GM19463 (cell line): ENCODE data around the gene EIF3A.
"Not testable (repeated sequence)": the region's sequence is repeated elsewhere in the genome, so short reads cannot be mapped to it uniquely, and the experiment has no call there.

Experiments
- ATAC-seq: cut with Tn5 transposase; IDR thresholded peaks from one replicate; pipeline ENCODE4 v1.9.1; 2021; ENCODE audit warnings: mild to moderate bottlenecking, moderate library complexity; ENCODE audit not compliant: unreplicated experiment

The EIF3A gene, protein sequence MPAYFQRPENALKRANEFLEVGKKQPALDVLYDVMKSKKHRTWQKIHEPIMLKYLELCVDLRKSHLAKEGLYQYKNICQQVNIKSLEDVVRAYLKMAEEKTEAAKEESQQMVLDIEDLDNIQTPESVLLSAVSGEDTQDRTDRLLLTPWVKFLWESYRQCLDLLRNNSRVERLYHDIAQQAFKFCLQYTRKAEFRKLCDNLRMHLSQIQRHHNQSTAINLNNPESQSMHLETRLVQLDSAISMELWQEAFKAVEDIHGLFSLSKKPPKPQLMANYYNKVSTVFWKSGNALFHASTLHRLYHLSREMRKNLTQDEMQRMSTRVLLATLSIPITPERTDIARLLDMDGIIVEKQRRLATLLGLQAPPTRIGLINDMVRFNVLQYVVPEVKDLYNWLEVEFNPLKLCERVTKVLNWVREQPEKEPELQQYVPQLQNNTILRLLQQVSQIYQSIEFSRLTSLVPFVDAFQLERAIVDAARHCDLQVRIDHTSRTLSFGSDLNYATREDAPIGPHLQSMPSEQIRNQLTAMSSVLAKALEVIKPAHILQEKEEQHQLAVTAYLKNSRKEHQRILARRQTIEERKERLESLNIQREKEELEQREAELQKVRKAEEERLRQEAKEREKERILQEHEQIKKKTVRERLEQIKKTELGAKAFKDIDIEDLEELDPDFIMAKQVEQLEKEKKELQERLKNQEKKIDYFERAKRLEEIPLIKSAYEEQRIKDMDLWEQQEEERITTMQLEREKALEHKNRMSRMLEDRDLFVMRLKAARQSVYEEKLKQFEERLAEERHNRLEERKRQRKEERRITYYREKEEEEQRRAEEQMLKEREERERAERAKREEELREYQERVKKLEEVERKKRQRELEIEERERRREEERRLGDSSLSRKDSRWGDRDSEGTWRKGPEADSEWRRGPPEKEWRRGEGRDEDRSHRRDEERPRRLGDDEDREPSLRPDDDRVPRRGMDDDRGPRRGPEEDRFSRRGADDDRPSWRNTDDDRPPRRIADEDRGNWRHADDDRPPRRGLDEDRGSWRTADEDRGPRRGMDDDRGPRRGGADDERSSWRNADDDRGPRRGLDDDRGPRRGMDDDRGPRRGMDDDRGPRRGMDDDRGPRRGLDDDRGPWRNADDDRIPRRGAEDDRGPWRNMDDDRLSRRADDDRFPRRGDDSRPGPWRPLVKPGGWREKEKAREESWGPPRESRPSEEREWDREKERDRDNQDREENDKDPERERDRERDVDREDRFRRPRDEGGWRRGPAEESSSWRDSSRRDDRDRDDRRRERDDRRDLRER (N-terminal part only)

DNA sequence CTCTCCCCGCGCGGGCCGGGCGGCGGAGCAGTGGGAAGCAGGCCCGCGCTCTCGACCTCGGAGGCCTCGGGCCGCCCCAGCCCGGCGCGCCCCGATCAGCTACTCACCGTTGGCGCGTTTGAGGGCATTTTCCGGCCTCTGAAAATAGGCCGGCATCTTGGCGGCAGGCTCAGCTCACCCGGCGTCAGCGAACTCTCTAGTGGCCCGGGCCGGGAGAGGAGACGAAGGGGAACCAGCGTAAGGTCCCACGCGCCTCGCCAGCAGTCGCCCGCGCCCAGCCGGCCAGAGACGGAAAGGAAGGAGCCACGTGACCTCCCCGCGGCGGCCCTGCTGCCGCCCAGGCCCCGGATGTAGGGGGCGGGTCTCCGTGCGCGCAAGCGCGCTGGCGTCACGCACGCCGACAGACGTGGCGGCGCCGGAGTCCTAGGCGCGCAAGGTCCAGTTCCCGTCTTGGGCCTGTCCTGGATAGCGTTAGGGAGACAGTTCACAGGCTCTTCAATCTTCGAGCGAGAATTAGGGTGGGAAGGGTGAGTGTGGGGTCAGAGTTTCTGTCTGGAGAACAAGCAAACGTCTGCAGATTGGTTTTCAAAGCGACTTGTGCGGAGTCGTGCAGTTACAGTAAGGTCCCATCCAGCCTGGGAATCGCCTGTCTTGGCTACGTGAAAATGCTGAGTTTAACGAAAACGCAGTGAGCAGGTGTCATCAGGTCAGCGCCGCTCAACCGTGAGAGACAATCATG, at the start of gene EIF3A:
Gene EIF3A (minus strand): TSS at position 297 of the 739 bp plus-strand sequence. CDS start 141 bp downstream, at position 156.
- ATAC-seq, result peak; percentile 79

DNA sequence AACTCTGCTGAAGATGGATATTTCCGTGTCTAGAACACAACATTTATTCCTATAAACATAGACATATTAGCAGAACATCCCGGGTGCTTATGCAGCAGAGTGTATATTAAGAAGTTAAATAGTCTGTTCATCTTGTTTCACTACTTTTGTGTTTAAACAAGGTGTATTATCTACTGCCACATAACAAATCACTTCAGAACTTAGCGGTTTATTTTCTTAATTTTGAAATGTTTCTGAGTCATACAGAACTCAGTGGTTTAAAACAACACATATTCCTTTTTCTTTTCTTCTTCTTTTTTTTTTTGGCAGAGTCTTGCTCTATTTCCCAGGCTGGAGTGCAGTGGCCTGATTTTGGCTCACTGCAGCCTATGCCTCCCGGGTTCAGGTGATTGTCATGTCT, 49.1 kb upstream of the EIF3A start:
- ATAC-seq, result no peak

DNA sequence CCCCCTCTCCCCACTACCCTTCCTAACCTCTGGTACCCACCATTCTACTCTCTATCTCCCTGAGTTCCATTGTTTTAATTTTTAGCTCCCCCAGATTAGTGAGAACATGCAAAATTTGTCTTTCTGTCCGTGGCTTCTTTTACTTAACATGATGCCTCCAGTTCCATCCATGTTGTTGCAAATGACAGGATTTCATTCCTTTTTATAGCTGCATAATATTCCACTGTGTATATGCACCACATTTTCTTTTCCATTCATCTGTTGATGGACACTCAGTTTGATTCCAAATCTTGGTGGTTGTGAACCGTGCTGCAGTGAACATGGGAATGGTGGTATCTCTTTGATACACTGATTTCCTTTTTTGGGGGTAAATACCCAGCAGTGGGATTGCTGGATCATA, 45.3 kb upstream of the EIF3A start:
- no peak for ATAC-seq

DNA sequence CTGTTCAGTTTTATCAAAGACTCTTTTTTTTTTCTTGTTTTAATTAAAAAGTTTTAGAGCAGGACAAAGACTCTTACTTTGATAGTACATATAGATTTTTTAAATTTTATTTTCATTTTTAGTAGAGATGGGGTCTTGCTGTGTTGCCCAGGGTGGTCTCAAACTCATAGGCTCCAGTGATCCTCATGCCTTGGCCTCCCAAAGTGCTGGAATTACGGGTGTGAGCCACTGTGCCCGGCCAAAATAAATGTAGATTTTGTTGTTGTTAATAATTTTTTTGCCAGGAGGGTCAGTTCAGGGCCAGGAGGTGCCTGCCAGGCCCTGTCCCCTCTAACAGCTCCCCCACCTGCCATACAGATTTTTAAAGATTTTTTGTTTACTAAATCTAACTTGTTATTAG, 40.3 kb upstream of the EIF3A start:
- no peak for ATAC-seq

DNA sequence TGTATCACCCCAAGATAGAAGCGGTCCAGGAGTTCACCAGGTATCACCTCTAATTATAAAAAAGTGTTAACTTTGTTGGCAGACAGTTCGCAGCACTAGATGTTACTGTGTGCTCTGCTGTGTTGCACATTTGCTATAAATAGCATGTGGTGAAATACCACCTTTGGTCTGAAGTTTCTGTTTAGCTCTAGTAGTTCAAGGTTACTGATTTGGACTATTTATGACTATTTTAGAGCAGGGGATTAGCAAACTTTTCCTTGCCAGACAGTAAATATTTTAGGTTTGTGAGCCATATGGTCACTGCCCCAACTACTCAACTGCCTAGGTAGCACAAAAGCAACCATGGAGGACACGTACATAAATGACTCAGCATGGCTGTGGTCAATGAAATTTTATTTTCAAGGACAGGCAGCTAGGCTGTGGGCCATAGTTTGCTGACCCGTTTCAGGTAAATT, 39.8 kb upstream of the EIF3A start:
- ATAC-seq, result peak; percentile 91

DNA sequence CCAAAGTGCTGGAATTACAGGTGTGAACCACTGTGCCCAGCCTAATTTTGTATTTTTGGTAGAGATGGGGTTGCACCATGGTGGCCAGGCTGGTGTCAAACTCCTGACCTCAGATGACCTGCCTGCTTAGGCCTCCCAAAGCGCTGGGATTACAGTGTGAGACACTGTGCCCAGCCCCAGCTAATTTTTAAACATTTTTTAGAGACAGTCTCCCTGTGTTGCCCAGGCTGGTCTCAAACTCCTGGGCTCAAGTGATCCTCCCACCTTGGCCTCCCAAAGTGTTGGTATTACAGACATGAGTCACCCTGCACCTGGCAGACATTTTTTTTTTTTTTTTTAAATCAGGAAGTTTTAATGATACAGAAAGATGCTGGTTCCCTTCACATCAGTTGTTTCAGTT, 38.8 kb upstream of the EIF3A start:
- ATAC-seq, result no peak

DNA sequence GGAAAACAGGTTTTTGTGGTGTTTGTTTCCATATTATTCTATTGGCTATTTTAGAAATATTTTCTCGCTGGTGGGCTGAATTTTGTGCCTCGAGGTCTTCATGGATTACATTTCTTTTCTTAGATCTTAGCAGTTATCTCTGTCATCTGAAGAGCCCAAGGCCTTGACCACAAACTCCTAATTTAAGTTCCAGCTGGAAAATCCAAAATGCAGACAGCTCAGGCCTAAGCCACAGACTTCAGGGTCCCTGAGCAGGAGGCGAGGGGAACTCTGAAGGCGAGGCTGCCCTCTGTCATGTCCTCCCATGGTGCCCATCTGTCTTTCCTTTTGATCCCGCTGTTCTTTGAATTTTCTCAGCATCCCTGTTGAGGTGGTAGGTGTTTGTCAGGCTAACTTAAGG, 37.6 kb upstream of the EIF3A start:
- ATAC-seq, result no peak

DNA sequence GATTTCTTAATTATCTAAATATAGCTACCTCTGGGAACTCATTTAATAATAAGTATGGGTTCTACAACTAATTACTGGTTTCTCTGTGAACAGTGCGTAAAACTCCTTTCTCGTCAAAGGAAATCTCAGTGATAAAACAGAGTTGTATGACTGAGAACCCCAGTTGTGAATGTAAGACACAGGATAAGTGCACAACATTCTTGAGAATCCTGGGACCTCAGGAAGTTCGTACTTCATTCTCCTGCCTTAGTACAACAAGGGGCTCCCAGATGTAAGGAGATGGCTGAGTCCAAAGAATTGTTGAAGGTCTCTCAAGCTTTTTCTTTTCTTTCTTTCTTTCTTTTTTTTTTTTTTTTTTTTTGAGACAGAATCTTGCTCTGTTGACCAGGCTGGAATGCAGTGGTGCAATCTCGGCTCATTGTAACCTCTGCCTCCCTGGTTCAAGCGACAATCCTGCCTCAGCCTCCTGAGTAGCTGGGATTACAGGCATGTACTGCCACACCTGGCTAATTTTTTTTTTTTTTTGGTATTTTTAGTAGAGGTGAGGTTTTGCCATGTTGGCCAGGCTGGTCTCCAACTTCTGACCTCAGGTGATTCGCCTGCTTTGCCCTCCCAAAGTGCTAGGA, 35.8 kb upstream of the EIF3A start:
- no peak for ATAC-seq

DNA sequence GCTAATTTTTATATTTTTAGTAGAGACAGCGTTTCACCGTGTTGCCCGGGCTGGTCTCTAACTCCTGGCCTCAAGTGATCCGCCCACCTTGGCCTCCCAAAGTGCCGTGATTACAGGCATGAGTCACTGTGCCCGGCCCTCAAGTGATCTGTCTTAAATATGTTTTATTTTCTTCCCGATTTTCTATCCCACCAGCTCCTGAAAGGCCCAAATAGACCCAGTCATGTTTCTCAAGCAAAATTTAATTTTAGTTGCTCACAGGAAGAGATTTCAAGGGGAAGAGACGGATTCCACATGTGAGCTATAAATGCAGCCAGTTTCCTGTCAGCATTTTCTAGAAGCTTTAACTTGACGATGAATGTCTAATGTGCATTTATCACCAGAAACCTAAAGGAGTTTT, 35.3 kb upstream of the EIF3A start:
- ATAC-seq, result no peak

DNA sequence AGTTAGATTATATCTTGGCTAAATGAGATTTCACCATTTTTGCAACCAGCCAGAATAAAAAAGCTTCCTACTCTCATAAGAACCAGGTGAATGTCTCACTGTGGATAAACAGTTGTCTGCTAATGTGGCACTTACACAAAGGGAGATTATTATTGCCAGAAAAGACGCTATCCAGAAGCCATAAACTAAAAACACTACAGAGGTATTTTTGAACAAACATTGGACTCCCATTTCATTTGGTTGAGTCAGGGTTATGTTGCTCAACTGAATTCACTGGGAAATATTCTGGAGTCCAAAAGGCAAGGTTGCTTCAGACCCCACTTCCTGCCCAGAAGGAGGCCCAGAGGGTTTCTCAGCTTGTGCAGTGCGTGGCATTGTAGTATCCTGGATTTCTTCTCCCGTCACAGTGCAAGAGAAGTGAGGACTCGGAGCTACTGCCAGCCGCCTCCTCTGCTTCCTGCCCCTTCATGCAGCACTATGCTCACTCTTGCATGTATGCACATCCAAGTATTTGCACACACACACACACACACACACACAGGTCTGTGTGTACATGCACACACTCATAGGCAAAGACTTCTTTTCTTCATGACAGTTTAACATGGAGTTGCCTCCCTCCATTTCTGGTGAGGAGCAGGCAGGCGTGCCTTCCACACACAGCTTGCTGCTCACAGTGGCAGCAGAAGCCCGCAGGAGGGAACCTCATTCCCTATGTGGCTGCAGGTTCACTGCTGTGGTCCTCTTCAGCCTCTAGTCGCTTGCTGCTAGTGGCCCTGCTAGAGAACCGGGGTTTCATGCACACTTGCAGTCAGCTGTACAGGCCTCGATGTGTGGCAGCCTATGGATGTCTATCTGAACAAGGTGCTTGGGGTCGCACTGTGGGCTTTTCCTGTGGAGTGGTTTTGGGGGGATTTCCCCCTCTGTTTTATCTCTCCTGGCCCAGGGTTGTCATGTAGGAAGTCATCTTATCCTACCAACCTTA, 33.4 kb upstream of the EIF3A start:
- ATAC-seq, result no peak

DNA sequence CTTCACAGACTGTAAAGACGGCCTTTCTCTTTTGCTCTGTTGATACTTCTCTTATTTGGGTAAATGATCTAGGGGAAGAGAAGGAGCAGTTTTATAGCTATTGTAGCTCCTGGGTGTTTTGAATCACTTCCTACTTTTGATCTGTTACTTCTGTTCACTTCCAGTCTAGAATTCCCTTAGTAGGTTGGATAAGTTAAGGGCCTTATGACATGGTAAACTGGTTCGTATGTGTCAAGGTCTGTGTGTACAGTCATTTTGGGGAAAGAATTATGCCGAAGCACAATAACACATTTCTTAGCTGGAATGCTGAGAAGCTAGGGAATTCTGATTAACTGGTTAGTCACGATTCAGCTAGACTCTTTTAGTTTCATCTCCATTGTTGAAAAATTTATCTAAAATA, 31.4 kb upstream of the EIF3A start:
- ATAC-seq, result no peak

DNA sequence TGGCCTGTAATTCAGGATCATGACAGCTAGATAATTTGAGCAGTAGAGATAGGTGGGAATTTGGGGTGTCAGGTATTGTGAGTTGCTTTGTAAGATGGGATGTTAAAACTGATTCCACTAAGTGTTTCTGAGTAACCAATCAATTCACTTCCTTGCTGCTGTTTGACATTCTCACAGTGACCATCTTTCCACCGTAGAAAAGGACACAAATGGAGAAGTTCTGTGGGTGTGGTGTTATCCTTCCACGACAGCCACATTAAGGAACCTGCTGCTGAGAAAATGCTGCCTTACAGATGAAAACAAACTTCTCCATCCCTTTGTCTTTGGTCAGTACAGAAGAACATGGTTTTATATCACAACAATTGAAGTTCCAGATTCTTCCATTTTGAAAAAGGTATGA, 27.2 kb upstream of the EIF3A start:
- not testable (repeated sequence) for ATAC-seq

DNA sequence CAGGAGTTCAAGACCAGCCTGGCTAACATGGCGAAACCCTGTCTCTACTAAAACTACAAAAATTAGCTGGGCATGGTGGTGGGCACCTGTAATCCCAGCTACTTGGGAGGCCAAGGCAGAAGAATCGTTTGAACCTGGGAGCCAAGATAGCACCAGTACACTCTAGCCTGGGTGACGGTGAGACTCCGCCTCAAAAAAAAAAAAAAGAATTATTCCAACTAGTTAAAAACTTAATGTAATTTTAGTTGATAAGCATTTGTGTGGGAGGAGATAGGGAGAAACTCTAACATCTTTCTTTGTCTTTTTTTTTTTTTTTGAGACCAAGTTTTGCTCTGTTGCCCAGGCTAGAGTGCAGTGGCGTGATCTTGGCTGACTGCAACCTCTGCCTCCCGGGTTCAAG, 26.5 kb upstream of the EIF3A start:
- ATAC-seq, result not testable (repeated sequence)

DNA sequence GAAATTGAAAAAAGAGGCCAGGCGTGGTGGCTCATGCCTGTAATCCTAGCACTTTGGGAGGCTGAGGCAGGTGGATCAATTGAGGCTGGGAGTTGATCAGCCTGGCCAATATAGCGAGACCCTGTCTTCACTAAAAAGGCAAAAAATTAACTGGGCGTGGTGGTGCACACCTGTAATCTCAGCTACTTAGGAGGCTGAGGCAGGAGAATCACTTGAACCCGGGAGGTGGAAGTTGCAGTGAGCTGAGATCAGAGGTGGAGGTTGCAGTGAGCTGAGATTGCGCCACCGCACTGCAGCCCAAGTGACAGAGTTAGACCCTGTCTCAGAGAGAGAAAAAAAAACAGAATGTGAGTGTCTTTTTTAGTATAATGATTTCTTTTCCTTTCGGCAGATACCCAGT, 25.3 kb upstream of the EIF3A start:
- not testable (repeated sequence) for ATAC-seq

DNA sequence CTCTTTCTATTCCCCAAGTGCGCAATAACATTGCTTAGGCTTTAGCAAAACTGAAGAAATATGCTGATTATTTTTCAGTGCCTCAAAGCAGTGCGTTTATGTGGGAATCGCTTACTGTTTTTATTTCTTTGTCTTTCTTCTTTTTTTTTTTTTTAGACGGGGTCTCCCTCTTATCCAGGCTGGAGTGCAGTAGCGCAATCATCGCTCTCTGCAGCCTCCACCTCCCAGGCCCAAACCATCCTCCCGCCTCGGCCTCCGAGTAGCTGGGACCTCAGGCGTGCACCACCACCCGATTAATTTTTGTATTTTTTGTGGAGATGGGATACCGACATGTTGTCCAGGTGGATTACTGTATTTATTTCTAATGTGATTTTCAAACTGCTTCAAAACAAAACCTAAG, 24.5 kb upstream of the EIF3A start:
- ATAC-seq, result no peak

DNA sequence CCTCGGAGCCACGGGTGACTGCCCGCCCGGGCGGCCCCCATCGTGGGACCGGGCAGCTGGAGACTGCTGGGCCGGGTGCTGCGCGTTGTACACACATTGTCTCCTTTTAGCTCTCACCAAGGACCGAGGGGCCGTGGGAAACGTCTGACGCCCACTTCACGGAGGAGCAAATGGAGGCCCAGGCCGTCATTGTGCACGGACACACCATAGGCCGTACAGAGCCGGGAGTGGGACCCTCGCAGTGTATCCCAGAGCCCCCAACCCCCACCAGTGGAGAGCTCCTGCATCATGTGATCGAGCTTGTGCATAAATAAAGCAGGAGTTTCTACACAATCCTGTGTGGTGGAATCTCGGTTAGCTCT, 24.0 kb upstream of the EIF3A start:
- ATAC-seq, result no peak

DNA sequence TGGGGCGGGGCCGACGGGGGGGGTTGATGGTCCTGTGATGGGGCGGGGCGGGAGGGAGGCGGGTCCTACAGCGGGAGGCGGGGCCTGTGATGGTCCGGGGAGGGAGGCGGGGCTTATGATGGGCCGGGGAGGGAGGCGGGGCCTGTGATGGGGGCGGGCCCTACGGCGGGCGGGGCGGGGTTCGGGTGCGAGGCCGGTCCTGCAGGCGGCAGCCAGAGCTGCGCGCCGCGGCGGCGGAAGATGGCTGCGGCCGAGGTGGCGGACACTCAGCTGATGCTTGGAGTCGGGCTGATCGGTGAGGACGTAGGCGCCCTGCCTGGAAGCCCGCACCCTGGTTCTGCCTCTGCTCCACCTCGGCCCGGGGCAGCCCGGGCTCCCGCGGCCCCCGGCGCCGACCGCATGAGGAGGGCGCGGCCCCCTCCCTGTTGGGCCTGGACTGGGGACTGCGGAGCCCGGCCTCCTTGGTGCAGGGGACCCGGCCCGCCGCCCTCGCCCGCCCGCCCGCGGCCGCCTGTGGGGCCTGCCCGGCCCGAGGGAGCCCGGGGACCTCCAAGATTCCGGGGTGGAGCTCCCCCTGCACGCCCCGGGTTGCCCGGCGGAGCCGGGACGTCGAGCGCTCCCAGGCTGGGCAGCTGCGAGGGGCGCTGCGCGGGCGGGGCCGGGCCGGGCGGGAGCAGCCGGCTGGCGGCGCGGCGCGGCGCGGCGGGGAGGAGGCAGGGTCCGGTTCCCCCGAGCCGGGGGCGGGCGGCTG, 23.5 kb upstream of the EIF3A start, which contains the start of gene DENND10:
Gene DENND10 (plus strand): TSS at position 211 of the 751 bp plus-strand sequence. CDS start 30 bp downstream, at position 241.
- ATAC-seq, result peak; percentile 85
